ENCODE results near the gene GABRR1.

The GABRR1 gene

DNA sequence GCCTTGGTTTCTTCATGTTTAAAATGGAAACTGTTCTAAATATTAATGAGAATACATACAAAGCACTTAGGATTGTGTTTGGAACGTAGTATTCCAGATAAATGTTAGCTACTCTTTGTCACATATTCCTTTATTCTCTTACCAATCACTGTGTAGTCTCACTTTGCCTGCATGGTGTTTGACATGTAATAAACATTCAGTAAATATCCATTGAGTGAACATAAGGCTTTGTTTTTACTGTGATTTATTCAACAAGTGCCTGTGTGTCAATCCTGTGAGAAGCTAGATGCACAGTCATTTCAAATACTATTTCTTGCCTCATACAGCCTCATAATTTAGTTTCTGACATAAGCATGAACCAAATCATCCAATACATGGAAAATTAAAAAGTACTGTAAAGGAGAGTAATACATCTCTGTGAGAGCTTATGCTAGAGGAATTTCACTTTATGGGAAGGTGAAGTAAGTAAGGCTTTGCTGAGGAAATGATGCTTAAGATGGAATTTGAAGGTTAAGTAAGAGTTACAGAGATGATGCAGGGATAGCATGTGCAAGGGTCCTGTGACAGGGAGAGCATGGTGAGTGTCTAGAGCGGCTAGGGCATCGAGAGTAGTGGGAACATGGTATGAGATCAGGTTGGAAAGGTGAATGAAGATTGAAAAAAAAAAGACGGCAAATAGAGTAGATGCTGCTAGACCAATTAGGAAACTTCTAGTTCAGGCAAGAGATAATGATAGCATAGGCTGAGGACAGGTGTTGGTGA lies 56.6 kb downstream of the GABRR1 start:
- Histone ChIP-seq H3K36me3 (peaks cover 71% of the 10 kb centered on the region), H3K27ac (no peak overlapping the region)

DNA sequence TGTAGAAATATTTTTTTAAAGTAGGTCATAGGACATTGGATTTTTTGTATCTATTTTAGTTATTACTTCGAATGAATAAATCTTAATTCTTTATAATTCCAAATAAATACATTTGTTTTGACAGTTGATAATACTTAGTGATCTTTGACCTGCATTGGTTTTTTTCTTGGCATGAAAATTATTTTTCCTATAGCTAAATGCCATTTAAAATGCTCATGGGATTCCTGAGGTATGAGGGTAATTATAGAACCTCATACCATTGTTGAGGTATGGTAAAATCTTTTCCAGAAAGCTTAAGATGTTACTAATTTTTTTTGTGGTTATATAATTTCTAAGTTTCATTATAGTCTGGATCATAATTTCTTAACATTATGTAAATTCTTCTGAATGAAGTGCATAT lies 63.0 kb downstream of the GABRR1 start:
- H3K27ac ChIP-seq, result no peak overlapping the region
- DNase-seq, result no peak
- peaks cover 46% of the 10 kb centered on the region for H3K36me3 ChIP-seq
- TF ChIP-seq, protein P1, sequence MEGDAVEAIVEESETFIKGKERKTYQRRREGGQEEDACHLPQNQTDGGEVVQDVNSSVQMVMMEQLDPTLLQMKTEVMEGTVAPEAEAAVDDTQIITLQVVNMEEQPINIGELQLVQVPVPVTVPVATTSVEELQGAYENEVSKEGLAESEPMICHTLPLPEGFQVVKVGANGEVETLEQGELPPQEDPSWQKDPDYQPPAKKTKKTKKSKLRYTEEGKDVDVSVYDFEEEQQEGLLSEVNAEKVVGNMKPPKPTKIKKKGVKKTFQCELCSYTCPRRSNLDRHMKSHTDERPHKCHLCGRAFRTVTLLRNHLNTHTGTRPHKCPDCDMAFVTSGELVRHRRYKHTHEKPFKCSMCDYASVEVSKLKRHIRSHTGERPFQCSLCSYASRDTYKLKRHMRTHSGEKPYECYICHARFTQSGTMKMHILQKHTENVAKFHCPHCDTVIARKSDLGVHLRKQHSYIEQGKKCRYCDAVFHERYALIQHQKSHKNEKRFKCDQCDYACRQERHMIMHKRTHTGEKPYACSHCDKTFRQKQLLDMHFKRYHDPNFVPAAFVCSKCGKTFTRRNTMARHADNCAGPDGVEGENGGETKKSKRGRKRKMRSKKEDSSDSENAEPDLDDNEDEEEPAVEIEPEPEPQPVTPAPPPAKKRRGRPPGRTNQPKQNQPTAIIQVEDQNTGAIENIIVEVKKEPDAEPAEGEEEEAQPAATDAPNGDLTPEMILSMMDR (IDR thresholded peaks at IDR 0.05; ENCODE audit: low read depth, low read length), result no peak
- no peaks in the 10 kb centered on the region for H3K9me3 ChIP-seq (ENCODE audit: severe bottlenecking)
- no peaks in the 10 kb centered on the region for H3K27me3 ChIP-seq (ENCODE audit: insufficient read depth, low read depth, severe bottlenecking)
- H3K4me3 ChIP-seq (ENCODE audit: low read depth, low read length), result no peak overlapping the region

More for the DNA sequence above, 56.6 kb downstream of the GABRR1 start:
- no peaks in the 10 kb centered on the region for H3K9me3 ChIP-seq (ENCODE audit: severe bottlenecking)
- H3K4me3 ChIP-seq (ENCODE audit: low read depth, low read length), result no peak overlapping the region
- DNase-seq, result no peak
- TF ChIP-seq, protein P1 (IDR thresholded peaks at IDR 0.05; ENCODE audit: low read depth, low read length), result no peak
- H3K27me3 ChIP-seq (ENCODE audit: insufficient read depth, low read depth, severe bottlenecking), result no peaks in the 10 kb centered on the region

DNA sequence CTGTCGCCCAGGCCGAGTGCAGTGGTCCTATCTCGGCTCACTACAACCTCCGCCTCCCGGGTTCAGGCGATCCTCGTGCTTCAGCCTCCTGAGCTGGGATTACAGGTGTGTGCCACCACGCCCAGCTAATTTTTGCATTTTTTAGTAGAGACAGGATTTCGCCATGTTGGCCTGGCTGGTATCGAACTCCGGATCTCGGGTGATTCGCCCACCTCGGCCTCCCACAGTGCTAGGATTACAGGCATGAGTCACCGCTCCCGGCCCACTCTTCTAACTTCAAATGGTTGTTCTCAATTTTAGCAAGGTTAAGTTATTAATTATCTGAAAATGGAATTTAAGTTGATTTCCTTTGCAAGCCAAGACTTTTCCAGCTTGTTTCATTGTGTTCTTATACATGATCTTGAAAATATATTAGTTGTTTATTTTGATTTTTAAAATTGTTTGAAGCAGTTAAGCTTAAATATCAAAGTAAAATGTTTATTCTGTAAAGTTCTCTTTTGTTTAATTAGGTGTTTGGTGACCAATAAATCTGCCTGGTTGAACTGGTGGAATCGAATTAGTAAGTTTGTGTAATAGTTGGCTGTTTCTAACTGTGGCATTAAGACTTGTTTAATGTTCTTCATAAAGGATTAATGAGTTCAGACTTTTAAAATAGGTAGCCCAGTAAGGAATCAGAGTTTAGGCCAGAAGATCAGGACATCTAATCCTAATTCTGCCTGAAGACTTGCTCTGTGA lies 69.0 kb downstream of the GABRR1 start:
- DNase-seq, result no peak

DNA sequence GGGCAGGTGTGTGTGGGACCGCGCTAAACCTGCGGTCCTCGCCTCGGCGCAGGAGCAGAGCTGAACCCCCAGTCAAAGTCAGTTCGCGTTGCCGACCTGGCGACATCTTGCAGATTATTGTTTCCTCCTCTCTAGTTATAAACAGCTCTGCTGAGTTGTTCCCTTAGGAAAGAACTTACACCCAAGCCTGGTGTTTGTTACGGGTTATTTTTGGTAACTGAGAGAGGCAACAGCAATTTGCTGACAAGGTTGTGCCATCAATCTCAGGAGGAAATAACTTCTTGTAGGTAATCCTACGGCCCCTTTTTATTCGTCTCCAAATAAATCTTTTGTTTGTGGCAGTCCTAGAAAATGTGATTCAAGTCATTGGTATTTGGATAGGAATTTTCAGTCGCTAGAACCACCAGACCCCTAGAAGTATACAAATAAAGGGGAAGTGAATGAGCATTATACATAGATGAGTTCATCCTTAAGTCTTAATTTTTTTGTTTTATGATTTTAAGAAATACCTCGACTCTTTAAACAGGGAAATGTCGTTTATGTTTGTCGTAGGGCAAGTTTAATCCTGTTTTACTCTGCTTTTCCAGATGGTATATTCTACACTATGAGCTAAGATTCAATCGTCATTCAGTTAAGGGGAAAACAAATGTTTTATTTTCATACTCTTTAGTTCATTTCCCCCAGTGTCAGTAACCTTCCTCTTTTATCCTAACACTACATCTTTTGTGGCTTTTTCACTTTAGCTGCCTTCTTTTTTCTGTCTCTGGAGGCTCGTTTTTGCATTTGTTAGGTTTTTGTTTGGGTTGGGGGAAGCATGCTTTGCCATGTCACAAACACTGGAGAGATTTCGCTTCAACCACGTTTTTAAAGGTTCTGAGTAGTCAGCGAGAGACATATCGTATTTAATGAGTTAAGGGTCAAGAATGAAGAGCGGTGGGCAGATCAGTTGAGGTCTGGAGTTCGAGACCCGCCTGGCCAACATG lies 70.1 kb downstream of the GABRR1 start:
- peak overlapping the region; percentile 72 for H3K4me3 ChIP-seq (ENCODE audit: low read depth, low read length)
- no peaks in the 10 kb centered on the region for H3K9me3 ChIP-seq (ENCODE audit: severe bottlenecking)
- peak overlapping the region; percentile 77 for H3K27ac ChIP-seq
- H3K27me3 ChIP-seq (ENCODE audit: insufficient read depth, low read depth, severe bottlenecking), result no peaks in the 10 kb centered on the region
- peaks cover 10% of the 10 kb centered on the region for H3K36me3 ChIP-seq
- TF ChIP-seq, protein P1 (IDR thresholded peaks at IDR 0.05; ENCODE audit: low read depth, low read length), result no peak
- DNase-seq, result peak; percentile 39

More for the DNA sequence above, 69.0 kb downstream of the GABRR1 start:
- TF ChIP-seq, protein P1 (IDR thresholded peaks at IDR 0.05; ENCODE audit: low read depth, low read length), result no peak
- Histone ChIP-seq H3K27me3 (ENCODE audit: insufficient read depth, low read depth, severe bottlenecking) (no peaks in the 10 kb centered on the region), H3K27ac (no peak overlapping the region), H3K36me3 (peaks cover 16% of the 10 kb centered on the region), H3K4me3 (ENCODE audit: low read depth, low read length) (no peak overlapping the region), H3K9me3 (ENCODE audit: severe bottlenecking) (no peaks in the 10 kb centered on the region)

DNA sequence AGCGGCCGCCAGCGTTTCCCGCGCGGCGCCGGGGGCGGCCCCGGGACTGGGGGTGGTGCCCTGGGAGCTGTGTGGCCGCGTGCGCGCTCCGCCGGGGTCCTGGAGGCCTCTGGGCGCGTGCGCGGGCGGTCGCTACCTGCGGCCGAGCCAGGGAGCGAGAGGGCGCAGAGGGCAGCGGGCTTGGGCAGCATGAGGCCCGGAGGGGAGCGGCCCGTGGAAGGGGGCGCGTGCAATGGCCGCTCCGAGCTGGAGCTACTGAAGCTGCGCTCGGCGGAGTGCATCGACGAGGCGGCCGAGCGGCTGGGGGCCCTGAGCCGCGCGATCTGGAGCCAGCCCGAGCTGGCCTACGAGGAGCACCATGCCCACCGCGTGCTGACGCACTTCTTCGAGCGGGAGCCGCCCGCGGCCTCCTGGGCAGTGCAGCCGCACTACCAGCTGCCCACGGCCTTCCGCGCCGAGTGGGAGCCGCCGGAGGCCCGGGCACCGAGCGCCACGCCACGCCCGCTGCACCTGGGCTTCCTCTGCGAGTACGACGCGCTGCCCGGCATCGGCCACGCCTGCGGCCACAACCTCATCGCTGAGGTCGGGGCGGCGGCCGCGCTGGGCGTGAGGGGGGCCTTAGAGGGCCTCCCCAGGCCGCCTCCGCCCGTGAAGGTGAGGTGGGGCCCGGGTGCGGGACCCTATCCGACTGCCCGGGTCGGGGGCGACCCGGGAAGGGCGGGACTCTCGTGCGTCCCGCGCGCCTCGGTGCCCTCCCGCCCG lies 71.0 kb downstream of the GABRR1 start, which contains the start of gene PM20D2:
PM20D2 (plus strand) TSS at position 100 of the 762 bp plus-strand sequence; CDS start at position 190, 90 bp downstream.
- Histone ChIP-seq H3K36me3 (peaks cover 10% of the 10 kb centered on the region), H3K27me3 (ENCODE audit: insufficient read depth, low read depth, severe bottlenecking) (no peaks in the 10 kb centered on the region), H3K9me3 (ENCODE audit: severe bottlenecking) (no peaks in the 10 kb centered on the region), H3K27ac (peak within 1 kb of the TSS; percentile 77), H3K4me3 (ENCODE audit: low read depth, low read length) (peak within 1 kb of the TSS; percentile 72)
- TF ChIP-seq, protein P1 (IDR thresholded peaks at IDR 0.05; ENCODE audit: low read depth, low read length), result no peak
- peak; percentile 86 for DNase-seq
